GM23338 (cell line): ENCODE data around the gene PELI1. TPM values are rescaled to one million over a fixed set of nuclear protein-coding genes. Genes with fewer than 3 reads are reported as not detected.
A peak's percentile ranks its signal among the peaks of the same experiment; 100 is the strongest.

Experiments
- ATAC-seq: fragments of 200-7000 bp; cut with Tn5 transposase; 3 replicates; pipeline ENCODE4 v1.9.1; 2020
- DNase-seq: peaks from one replicate; pipeline ENCODE4 v3.0.0-alpha.2; 2015; ENCODE audit warnings: low spot score
- H2AFZ ChIP-seq: fragments of 200-600 bp; sonication (generic); 2 replicates; pipeline ENCODE4 v1.8.0; 2016; ENCODE audit warnings: antibody characterized with exemption, mild to moderate bottlenecking, moderate library complexity
- H3F3A ChIP-seq: fragments of 200-600 bp; sonication (generic); replicated peaks from 2 replicates; pipeline ENCODE4 v1.8.0; 2017; ENCODE audit warnings: antibody characterized with exemption, mixed run types, low read depth
- H3K27ac ChIP-seq: fragments of 200-600 bp; sonication (generic); 2 replicates; pipeline ENCODE4 v1.6.1; 2016; ENCODE audit warnings: low read depth
- H3K27me3 ChIP-seq: fragments of 200-600 bp; sonication (generic); 2 replicates; pipeline ENCODE4 v1.8.0; 2016; ENCODE audit warnings: mild to moderate bottlenecking, mixed run types, moderate library complexity; ENCODE audit not compliant: insufficient read depth
- H3K36me3 ChIP-seq: fragments of 200-600 bp; sonication (generic); 2 replicates; pipeline ENCODE4 v1.8.0; 2016; ENCODE audit warnings: mild to moderate bottlenecking; ENCODE audit not compliant: insufficient read depth
- H3K4me1 ChIP-seq: fragments of 200-600 bp; sonication (generic); 2 replicates; pipeline ENCODE4 v1.8.0; 2016; ENCODE audit warnings: mild to moderate bottlenecking, moderate library complexity; ENCODE audit not compliant: insufficient read depth
- H3K4me2 ChIP-seq: fragments of 200-600 bp; sonication (generic); 2 replicates; pipeline ENCODE4 v1.7.1; 2017; ENCODE audit warnings: mixed run types
- H3K4me3 ChIP-seq: fragments of 200-600 bp; sonication (generic); 2 replicates; pipeline ENCODE4 v1.6.1; 2016; ENCODE audit warnings: mixed run types
- H3K79me2 ChIP-seq: fragments of 200-600 bp; sonication (generic); replicated peaks from 2 replicates; pipeline ENCODE4 v1.8.0; 2017; ENCODE audit warnings: mild to moderate bottlenecking; ENCODE audit not compliant: insufficient read depth
- H3K9me2 ChIP-seq: fragments of 200-600 bp; sonication (generic); 2 replicates; pipeline ENCODE4 v1.8.0; 2017; ENCODE audit not compliant: insufficient read depth
- H4K20me1 ChIP-seq: fragments of 200-600 bp; sonication (generic); replicated peaks from 2 replicates; pipeline ENCODE4 v1.8.0; 2017; ENCODE audit warnings: mild to moderate bottlenecking; ENCODE audit not compliant: insufficient read depth
- H3K27ac Mint-ChIP-seq: 2 replicates; pipeline ENCODE4 v1.8.0; 2020; ENCODE audit warnings: inconsistent platforms, mild to moderate bottlenecking, moderate library complexity, mixed read lengths
- H3K27me3 Mint-ChIP-seq: 3 replicates; pipeline ENCODE4 v1.8.0; 2022; ENCODE audit warnings: low read depth, mild to moderate bottlenecking, moderate library complexity, mixed read lengths, inconsistent platforms; ENCODE audit not compliant: insufficient read depth, poor library complexity
- H3K36me3 Mint-ChIP-seq: 3 replicates; pipeline ENCODE4 v1.8.0; 2021; ENCODE audit warnings: low read depth, mild to moderate bottlenecking, inconsistent platforms, moderate library complexity, mixed read lengths
- H3K4me1 Mint-ChIP-seq: 3 replicates; pipeline ENCODE4 v1.8.0; 2020; ENCODE audit warnings: mild to moderate bottlenecking, inconsistent platforms, mixed read lengths
- H3K4me3 Mint-ChIP-seq: 3 replicates; pipeline ENCODE4 v1.8.0; 2021; ENCODE audit warnings: moderate library complexity, mild to moderate bottlenecking, inconsistent platforms, mixed read lengths
- H3K9me3 Mint-ChIP-seq: 3 replicates; pipeline ENCODE4 v1.8.0; 2020; ENCODE audit warnings: moderate library complexity, mild to moderate bottlenecking, inconsistent platforms, mixed read lengths
- CREB1 ChIP-seq: fragments of 250-450 bp; sonication (Bioruptor Pico); IDR thresholded peaks from 2 replicates; pipeline ENCODE4 v1.5.0; 2020; ENCODE audit warnings: low read depth, mild to moderate bottlenecking, moderate library complexity
- EZH2 ChIP-seq: fragments of 200-600 bp; sonication (generic); IDR thresholded peaks from one replicate; pipeline ENCODE4 v1.8.0; 2017; ENCODE audit warnings: antibody characterized with exemption, mild to moderate bottlenecking, low read depth; ENCODE audit not compliant: unreplicated experiment
- EZH2phosphoT487 ChIP-seq: fragments of 200-600 bp; sonication (generic); IDR thresholded peaks from one replicate; pipeline ENCODE4 v1.8.1; 2018; ENCODE audit warnings: antibody characterized with exemption; ENCODE audit not compliant: unreplicated experiment
- JUNB ChIP-seq: IDR thresholded peaks from one replicate; pipeline ENCODE4 v1.6.1; 2016; ENCODE audit warnings: antibody characterized with exemption; ENCODE audit not compliant: unreplicated experiment
- NANOG ChIP-seq: IDR thresholded peaks from 2 replicates; pipeline ENCODE4 v1.6.1; 2016; ENCODE audit warnings: antibody characterized with exemption, borderline replicate concordance
- POLR2AphosphoS5 ChIP-seq: IDR thresholded peaks from 2 replicates; pipeline ENCODE4 v1.6.1; 2016; ENCODE audit warnings: antibody characterized with exemption, low read depth
- STAT1 ChIP-seq: IDR thresholded peaks from one replicate; pipeline ENCODE4 v1.6.1; 2016; ENCODE audit warnings: antibody characterized with exemption; ENCODE audit not compliant: unreplicated experiment
- ZNF114 ChIP-seq: fragments of 250-450 bp; sonication (Bioruptor Pico); IDR thresholded peaks from 2 replicates; pipeline ENCODE4 v1.5.0; 2020; ENCODE audit warnings: mild to moderate bottlenecking, moderate library complexity
- ZNF331 ChIP-seq: fragments of 250-450 bp; sonication (Bioruptor Pico); IDR thresholded peaks from 2 replicates; pipeline ENCODE4 v1.5.0; 2020; ENCODE audit warnings: low read depth, mild to moderate bottlenecking, moderate library complexity
- polyA plus RNA-seq: library from polyadenylated mRNA; unstranded; fragments of >200 nt; fragmentation: Nextera tagmentation; extraction: Ambion mirVana; gene quantifications from 2 replicates; pipeline ENCODE4 v1.2.1, GENCODE V29; 2016
- total RNA-seq: library from RNA; depleted of rRNA; stranded (reverse); fragments of >200 nt; shearing (Covaris generic); gene quantifications from 2 replicates; pipeline ENCODE4 v1.2.3, GENCODE V29; 2014
- TF ChIP-seq, protein P1 (sequence below): IDR thresholded peaks from 2 replicates; pipeline ENCODE4 v1.6.1; 2016; ENCODE audit warnings: antibody characterized with exemption
- TF ChIP-seq, protein P2 (sequence below), 2 experiments: fragments of 200-600 bp in 1 of 2; sonication (generic) in 1 of 2; conservative IDR thresholded peaks; 2 replicates each; pipeline versions ENCODE4 v1.5.1 to v1.6.1; 2016 to 2017; ENCODE audit warnings: antibody characterized with exemption in 2 of 2, low read depth in 2 of 2, mild to moderate bottlenecking in 2 of 2, moderate library complexity in 1 of 2
- TF ChIP-seq, protein P3 (sequence below): fragments of 250-450 bp; sonication (Bioruptor Pico); IDR thresholded peaks from 2 replicates; pipeline ENCODE4 v1.5.0; 2020; ENCODE audit warnings: mild to moderate bottlenecking, moderate library complexity
- TF ChIP-seq, protein P4 (sequence below): IDR thresholded peaks from one replicate; pipeline ENCODE4 v1.6.1; 2018; ENCODE audit warnings: antibody characterized with exemption; ENCODE audit not compliant: unreplicated experiment

The PELI1 gene
- total and polyA plus RNA-seq, 2 experiments from 2014 or later, result 32.4 to 61.8 TPM

DNA sequence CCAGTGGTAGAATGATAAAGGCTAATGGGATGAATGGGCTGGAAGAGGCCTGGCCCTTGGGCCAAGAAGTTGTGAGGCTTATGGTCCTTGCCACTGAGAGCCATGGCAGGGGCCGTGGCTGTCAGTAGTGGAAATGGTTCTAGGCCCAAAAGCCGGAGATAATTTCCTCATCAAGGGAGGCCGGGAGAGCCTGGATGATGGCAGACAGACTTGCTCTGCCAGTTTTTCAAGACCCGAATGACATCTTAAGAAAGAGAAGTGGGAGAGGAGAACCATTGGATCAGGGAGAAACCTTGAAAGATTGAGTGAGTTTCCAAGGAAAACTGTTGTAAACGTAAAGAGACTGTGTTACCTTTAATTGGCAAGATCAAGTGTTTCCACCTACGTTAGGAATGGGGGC is 78.7 kb downstream of the PELI1 start:
- H4K20me1 ChIP-seq, result no peaks in the 10 kb centered on the region

More for the DNA sequence above, 78.7 kb downstream of the PELI1 start:
- no peaks in the 10 kb centered on the region for H3K9me2 ChIP-seq
- H3K4me1 ChIP-seq, result peaks cover 35% of the 10 kb centered on the region
- Mint-ChIP-seq H3K9me3 (no peaks in the 10 kb centered on the region), H3K4me1 (peaks cover 35% of the 10 kb centered on the region), H3K27ac (peak overlapping the region; percentile 56), H3K27me3 (peaks cover 6% of the 10 kb centered on the region), H3K4me3 (no peak overlapping the region), H3K36me3 (no peaks in the 10 kb centered on the region)
- no peaks in the 10 kb centered on the region for H3K79me2 ChIP-seq
- peak overlapping the region; percentile 26; the same call in 1 of the 2 replicates for H3K4me2 ChIP-seq
- H3K36me3 ChIP-seq, result no peaks in the 10 kb centered on the region
- TF ChIP-seq CREB1 (CRISPR knock-in tag), result no peak
- TF ChIP-seq, protein P1, sequence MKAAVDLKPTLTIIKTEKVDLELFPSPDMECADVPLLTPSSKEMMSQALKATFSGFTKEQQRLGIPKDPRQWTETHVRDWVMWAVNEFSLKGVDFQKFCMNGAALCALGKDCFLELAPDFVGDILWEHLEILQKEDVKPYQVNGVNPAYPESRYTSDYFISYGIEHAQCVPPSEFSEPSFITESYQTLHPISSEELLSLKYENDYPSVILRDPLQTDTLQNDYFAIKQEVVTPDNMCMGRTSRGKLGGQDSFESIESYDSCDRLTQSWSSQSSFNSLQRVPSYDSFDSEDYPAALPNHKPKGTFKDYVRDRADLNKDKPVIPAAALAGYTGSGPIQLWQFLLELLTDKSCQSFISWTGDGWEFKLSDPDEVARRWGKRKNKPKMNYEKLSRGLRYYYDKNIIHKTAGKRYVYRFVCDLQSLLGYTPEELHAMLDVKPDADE, result no peak
- no peak for TF ChIP-seq NANOG
- TF ChIP-seq, protein P2, sequence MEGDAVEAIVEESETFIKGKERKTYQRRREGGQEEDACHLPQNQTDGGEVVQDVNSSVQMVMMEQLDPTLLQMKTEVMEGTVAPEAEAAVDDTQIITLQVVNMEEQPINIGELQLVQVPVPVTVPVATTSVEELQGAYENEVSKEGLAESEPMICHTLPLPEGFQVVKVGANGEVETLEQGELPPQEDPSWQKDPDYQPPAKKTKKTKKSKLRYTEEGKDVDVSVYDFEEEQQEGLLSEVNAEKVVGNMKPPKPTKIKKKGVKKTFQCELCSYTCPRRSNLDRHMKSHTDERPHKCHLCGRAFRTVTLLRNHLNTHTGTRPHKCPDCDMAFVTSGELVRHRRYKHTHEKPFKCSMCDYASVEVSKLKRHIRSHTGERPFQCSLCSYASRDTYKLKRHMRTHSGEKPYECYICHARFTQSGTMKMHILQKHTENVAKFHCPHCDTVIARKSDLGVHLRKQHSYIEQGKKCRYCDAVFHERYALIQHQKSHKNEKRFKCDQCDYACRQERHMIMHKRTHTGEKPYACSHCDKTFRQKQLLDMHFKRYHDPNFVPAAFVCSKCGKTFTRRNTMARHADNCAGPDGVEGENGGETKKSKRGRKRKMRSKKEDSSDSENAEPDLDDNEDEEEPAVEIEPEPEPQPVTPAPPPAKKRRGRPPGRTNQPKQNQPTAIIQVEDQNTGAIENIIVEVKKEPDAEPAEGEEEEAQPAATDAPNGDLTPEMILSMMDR (conservative IDR thresholded peaks at IDR 0.05; ENCODE audit: low read depth in 2 of 2), result no peak
- no peak for TF ChIP-seq EZH2
- TF ChIP-seq, protein P3, sequence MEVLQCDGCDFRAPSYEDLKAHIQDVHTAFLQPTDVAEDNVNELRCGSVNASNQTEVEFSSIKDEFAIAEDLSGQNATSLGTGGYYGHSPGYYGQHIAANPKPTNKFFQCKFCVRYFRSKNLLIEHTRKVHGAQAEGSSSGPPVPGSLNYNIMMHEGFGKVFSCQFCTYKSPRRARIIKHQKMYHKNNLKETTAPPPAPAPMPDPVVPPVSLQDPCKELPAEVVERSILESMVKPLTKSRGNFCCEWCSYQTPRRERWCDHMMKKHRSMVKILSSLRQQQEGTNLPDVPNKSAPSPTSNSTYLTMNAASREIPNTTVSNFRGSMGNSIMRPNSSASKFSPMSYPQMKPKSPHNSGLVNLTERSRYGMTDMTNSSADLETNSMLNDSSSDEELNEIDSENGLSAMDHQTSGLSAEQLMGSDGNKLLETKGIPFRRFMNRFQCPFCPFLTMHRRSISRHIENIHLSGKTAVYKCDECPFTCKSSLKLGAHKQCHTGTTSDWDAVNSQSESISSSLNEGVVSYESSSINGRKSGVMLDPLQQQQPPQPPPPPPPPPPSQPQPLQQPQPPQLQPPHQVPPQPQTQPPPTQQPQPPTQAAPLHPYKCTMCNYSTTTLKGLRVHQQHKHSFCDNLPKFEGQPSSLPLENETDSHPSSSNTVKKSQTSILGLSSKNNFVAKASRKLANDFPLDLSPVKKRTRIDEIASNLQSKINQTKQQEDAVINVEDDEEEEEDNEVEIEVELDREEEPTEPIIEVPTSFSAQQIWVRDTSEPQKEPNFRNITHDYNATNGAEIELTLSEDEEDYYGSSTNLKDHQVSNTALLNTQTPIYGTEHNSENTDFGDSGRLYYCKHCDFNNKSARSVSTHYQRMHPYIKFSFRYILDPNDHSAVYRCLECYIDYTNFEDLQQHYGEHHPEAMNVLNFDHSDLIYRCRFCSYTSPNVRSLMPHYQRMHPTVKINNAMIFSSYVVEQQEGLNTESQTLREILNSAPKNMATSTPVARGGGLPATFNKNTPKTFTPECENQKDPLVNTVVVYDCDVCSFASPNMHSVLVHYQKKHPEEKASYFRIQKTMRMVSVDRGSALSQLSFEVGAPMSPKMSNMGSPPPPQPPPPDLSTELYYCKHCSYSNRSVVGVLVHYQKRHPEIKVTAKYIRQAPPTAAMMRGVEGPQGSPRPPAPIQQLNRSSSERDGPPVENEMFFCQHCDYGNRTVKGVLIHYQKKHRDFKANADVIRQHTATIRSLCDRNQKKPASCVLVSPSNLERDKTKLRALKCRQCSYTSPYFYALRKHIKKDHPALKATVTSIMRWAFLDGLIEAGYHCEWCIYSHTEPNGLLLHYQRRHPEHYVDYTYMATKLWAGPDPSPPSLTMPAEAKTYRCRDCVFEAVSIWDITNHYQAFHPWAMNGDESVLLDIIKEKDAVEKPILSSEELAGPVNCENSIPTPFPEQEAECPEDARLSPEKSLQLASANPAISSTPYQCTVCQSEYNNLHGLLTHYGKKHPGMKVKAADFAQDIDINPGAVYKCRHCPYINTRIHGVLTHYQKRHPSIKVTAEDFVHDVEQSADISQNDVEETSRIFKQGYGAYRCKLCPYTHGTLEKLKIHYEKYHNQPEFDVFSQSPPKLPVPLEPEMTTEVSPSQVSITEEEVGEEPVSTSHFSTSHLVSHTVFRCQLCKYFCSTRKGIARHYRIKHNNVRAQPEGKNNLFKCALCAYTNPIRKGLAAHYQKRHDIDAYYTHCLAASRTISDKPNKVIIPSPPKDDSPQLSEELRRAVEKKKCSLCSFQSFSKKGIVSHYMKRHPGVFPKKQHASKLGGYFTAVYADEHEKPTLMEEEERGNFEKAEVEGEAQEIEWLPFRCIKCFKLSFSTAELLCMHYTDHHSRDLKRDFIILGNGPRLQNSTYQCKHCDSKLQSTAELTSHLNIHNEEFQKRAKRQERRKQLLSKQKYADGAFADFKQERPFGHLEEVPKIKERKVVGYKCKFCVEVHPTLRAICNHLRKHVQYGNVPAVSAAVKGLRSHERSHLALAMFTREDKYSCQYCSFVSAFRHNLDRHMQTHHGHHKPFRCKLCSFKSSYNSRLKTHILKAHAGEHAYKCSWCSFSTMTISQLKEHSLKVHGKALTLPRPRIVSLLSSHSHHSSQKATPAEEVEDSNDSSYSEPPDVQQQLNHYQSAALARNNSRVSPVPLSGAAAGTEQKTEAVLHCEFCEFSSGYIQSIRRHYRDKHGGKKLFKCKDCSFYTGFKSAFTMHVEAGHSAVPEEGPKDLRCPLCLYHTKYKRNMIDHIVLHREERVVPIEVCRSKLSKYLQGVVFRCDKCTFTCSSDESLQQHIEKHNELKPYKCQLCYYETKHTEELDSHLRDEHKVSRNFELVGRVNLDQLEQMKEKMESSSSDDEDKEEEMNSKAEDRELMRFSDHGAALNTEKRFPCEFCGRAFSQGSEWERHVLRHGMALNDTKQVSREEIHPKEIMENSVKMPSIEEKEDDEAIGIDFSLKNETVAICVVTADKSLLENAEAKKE, result no peak
- TF ChIP-seq, protein P4, sequence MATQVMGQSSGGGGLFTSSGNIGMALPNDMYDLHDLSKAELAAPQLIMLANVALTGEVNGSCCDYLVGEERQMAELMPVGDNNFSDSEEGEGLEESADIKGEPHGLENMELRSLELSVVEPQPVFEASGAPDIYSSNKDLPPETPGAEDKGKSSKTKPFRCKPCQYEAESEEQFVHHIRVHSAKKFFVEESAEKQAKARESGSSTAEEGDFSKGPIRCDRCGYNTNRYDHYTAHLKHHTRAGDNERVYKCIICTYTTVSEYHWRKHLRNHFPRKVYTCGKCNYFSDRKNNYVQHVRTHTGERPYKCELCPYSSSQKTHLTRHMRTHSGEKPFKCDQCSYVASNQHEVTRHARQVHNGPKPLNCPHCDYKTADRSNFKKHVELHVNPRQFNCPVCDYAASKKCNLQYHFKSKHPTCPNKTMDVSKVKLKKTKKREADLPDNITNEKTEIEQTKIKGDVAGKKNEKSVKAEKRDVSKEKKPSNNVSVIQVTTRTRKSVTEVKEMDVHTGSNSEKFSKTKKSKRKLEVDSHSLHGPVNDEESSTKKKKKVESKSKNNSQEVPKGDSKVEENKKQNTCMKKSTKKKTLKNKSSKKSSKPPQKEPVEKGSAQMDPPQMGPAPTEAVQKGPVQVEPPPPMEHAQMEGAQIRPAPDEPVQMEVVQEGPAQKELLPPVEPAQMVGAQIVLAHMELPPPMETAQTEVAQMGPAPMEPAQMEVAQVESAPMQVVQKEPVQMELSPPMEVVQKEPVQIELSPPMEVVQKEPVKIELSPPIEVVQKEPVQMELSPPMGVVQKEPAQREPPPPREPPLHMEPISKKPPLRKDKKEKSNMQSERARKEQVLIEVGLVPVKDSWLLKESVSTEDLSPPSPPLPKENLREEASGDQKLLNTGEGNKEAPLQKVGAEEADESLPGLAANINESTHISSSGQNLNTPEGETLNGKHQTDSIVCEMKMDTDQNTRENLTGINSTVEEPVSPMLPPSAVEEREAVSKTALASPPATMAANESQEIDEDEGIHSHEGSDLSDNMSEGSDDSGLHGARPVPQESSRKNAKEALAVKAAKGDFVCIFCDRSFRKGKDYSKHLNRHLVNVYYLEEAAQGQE, result no peak
- TF ChIP-seq ZNF331 (CRISPR knock-in tag), result no peak
- TF ChIP-seq POLR2AphosphoS5, result no peak
- TF ChIP-seq ZNF114, result no peak
- TF ChIP-seq EZH2phosphoT487, result no peak
- TF ChIP-seq JUNB, result no peak
- no peak for TF ChIP-seq STAT1
- no peaks in the 10 kb centered on the region for H3K27me3 ChIP-seq
- H3F3A ChIP-seq, result peaks cover 8% of the 10 kb centered on the region; the same call in 1 of the 2 replicates
- no peak overlapping the region for H3K4me3 ChIP-seq
- no peak for ATAC-seq
- DNase-seq, result no peak
- H3K27ac ChIP-seq, result no peak overlapping the region
- peak overlapping the region; percentile 77 for H2AFZ ChIP-seq
